Medulla oblongata (tissue), 1 donor: Measurements from ENCODE around the gene GPC5.
"Not testable (repeated sequence)": the region's sequence is repeated elsewhere in the genome, so short reads cannot be mapped to it uniquely, and the experiment has no call there.

Experiments
- DNase-seq: peaks from one replicate; pipeline ENCODE4 v3.0.0-alpha.2; 2015; ENCODE audit errors: extremely low spot score

Gene GPC5

DNA sequence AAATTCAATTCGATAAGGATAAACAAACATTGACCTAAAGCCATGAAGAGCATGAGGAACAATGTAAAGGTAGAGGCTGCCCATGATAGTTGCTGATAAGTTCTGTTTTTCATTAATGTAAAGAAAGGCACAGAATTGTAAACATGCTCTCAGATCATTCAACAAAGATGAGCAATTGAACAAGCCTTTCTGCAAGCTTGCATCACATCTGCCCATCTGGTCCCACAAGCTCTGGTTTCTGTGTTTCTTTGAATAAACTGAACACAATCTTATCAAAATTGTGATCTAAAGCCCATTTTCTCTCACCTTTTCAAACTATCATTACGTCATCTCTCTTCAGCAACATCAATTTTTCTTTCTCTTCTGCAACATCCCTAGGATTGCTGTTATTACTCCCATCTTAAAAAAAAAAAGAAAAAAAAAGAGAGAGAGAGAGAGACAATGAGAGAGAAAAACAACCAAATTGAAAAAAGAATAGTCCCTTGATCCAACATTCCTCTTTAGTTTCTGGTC is 1340.9 kb downstream of the GPC5 start:
- DNase-seq: no peak

GRCh38 chr13:92743992-92744391 is 1345.6 kb downstream of the GPC5 start:
- DNase-seq: no peak

DNA sequence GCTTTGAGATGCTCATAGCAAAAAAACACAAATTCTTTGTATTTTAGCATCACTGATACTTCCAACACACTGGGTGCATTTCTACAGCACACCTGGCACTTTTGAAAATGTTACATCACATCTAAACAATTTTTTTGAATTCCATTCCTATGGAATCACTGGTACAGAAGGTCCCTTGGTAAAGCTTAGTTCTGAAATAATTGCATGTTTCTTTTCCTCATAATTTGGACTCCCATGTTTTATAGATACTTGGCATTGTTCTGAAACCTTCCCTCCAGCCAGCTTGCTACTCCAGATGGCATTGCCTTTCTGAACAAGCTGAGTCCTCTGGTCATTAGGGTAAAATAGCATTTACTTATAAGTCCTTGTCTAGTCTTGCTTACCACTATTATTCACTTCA is 1346.8 kb downstream of the GPC5 start:
- DNase-seq: no peak

GRCh38 chr13:92752705-92753104 is 1354.3 kb downstream of the GPC5 start:
- not testable (repeated sequence) for DNase-seq

DNA sequence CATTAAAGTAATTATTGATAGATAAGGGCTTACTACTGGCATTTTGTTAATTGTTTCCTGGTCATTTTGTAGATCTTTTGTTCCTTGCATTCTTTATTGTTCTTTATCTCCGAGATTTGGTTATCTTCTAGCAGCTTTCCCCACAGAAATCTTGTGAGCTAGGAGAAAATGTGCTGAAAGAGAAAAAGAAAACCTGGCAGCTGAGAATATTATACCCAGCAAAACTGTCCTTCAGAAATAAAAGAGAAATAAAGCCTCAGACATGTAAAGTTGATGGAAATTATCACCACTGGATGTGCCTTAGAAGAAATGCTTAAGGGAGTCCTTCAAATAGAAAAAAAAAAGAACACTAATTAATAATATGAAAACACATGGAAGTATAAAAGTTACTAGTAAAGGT is 1363.3 kb downstream of the GPC5 start:
- no peak for DNase-seq

GRCh38 chr13:92767468-92767867 is 1369.0 kb downstream of the GPC5 start:
- DNase-seq: no peak

GRCh38 chr13:92768602-92769001 is 1370.2 kb downstream of the GPC5 start:
- no peak for DNase-seq

- no peak for DNase-seq
Observed at GRCh38 chr13:92769046-92769445, 1370.6 kb downstream of the GPC5 start.

GRCh38 chr13:92775658-92776057 is 1377.2 kb downstream of the GPC5 start:
- no peak for DNase-seq

GRCh38 chr13:92781965-92782690 is 1383.7 kb downstream of the GPC5 start:
- DNase-seq: no peak

DNA sequence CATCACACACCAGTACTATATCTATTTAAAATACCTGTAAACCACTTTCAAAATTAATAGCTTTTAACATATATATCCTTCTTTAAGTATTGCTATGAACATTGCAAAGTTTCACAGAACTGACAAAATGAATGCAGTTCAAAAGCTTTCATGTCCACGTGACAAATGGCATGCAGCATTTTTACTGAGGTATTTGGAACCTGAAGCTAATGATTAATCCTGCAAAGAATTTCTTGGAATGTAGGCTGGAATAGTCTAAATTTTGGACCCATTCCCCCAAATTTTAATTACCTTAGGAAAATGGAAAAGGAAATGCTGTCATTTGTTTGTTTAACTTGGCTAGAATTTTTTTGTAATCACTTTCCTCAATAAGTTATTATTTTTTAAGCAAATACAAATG is 1404.4 kb downstream of the GPC5 start:
- DNase-seq: no peak

DNA sequence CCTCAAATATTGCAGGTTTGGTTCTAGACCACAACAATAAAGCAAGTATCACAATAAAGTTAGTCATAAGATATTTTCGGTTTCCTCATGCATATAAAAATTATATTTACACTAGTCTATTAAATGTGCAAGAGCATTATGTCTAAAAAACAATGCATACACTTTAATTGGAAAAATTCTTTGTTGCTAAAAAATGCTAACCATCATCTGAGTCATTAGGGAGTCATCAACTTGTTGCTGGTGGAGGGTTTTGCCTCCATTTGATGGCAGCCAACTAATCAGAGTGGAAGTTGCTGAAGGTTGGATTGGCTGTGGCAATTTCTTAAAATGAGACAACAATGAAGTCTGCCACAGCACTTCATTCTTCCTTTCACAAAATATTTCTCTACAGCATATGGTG is 1405.9 kb downstream of the GPC5 start:
- DNase-seq: no peak

DNA sequence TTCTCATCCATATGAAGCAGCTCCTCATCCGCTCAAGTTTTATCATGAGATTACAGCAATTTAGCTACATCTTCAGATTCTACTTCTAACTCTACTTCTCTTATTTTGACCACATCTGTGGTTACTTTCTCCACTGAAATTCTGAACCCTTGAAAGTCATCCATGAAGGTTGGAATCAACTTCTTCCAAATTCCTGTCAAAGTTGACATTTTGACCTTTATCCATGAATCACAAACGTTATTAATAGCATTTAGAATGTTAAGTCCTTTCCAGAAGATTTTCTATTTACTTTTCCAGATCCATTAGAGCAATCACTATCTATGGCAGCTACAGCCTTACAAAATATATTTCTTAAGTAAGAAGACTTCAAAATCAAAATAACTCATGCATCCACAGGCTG is 1406.5 kb downstream of the GPC5 start:
- no peak for DNase-seq

GRCh38 chr13:92805766-92806165 is 1407.3 kb downstream of the GPC5 start:
- no peak for DNase-seq

DNA sequence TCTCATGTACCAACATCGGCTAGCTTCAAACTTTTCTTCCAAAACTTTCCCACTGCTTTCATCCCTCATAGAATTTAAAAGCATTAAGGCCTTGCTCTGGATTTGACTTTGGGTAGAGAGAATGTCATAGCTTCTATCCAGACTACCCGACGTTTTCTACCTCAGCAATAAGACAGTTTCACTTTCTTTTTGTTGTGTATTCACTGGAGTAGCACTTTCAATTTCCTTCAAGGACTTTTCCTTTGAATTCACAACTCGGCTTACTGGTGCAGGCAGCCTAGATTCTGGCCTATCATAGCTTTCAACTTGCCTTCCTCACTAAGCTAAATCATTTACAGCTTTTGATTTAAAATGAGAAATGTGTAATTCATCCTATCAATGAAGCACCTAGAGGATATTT is 1407.8 kb downstream of the GPC5 start:
- peak; percentile 11 for DNase-seq

- no peak for DNase-seq
Observed at GRCh38 chr13:92807353-92807752, 1408.9 kb downstream of the GPC5 start.

- no peak for DNase-seq
Observed at GRCh38 chr13:92807966-92808365, 1409.5 kb downstream of the GPC5 start.

DNA sequence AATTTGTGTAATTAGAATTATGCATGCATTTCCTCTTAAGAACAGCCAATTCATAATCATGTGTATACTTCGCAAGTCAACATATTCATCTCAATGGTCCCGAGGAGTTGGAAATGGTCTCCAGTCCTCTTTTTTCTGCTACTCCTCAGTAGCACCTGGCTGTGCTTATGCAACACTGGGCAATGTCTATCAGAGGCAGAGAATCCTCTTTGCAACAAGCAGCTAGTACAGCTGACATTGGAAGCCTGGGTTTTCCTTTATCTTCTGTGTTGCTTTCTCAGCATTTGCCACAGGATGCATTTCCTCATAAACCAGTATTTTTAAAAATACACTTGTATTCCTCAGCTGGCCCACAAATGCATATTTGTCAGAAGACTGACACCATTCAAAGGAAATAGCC is 1422.9 kb downstream of the GPC5 start:
- no peak for DNase-seq

- DNase-seq: no peak
Observed at GRCh38 chr13:92823059-92823458, 1424.6 kb downstream of the GPC5 start.

DNA sequence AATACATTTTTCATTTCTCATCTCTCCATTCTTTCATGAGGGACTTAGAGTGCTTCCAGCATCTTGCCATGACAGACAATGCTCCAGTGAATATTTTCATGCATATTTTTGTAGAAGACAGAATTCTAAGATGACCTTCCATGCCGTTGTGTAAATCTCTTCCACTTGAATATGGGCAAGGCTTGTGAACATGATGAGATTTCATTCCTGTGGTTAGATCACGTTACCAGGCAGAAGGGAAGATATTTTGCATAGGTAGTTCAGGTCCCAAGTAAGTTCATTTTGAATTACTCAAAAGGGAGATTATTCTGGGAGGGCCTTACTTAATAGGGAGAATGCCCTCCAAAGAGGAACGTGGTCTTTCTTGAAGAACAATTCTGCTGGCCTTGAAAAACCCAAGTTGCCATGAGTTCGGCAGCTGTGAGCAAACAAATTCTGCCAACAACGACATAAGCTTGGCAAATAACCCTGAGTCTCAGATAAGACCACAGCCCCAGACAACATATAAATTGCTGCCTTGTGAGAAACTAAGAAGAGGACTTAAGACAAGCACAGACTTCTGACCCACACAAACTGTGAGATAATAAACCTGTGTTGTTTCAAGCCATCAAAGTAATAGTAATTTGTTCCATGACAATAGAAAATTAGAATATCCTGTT is 1427.6 kb downstream of the GPC5 start:
- no peak for DNase-seq

DNA sequence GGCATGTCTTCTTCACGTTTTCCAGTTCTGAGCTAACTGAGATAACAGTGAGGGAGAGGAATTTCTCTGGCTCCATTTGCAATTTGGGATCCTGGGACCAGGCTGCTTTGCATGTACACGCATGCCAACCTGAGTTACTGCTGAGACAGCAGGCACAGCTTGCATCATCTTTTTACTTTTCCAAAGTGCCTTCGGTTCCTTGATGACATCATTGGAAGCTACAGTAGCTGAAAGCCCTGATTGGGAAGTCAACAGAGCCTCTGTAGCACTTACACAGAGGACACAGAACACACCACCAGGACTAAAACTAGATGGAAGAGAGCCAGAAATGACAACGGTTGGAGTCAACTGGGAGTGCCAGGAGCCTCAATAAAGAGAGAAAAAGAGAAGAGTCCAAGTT is 1429.1 kb downstream of the GPC5 start:
- no peak for DNase-seq

DNA sequence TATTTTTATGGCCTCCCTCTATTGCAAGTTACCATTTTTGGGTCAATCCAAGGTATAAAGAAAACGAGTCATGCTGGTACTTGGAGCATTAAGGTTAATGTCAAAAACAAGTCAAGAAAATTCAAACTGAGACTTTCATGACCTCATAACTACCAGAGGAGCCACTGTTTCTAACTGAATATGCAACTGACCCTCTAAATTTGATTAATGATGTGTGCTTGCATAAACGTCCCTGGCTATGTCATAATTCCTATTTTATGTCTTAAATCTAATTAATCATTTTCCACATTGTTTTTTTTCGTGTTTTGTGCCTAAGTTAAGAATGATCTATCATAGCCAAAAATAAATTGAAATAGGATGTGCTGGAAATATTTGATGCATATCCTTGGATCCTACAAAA is 1431.5 kb downstream of the GPC5 start:
- DNase-seq: no peak

DNA sequence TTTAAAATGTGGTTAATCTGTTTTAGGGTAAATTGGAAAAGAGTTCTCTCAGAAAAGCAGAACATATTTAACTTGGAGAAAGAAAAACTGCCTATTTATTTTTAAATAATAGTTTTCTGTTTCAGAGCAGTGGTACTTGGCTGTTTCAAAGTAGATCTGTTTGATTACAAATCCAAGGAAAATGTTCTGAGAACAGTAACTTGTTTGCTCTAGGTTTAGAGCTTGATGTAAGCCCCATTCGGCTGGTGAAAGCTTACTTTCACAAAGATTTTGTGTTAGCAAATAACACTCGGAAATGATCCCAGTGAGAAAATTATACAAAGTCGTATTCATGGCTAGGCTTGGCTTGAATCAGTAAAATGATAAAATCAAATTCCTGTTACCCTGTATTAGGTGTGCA is 1432.4 kb downstream of the GPC5 start:
- DNase-seq: peak; percentile 32
